Measurements from ENCODE around the gene NSMCE1.

Gene NSMCE1

DNA sequence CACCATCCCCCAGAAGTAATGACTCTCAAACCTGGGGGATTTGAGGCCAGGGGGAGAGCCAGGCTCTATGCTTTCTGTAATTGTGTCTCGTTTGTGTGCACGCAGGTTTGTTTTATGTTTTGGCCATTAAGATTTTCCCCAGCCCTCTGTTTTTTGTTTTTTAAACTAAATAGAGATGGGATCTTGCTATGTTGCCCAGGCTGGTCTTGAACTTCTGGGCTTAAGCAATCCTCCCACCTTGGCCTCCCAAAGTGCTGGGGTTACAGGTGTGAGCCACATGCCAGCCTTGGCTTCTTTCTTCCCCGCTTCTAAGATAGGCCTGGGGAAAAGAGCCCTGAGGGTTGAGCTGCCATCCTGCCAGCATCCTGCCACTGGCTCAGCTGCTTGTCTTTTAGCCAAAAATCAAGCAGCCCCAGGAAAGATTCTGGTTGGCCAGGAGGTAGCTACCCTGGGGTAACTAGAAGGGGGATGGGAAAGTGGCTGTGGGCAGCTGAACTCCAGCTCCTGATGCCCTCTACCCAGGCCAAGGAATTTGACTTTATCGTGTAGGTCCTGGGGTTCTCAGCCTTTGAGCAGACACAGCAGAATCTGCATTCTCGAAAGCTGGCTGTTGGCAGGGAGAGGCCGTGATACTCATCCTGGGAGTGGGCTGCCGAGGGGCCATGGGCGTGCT is 46.9 kb downstream of the NSMCE1 start:
- no peak overlapping the region for H3K9ac ChIP-seq (ENCODE audit: low read length)
- no peaks in the 10 kb centered on the region for H3K36me3 ChIP-seq (ENCODE audit: control insufficient read depth, insufficient read depth, low read length)
- H3K4me3 ChIP-seq (ENCODE audit: low read length) = no peak overlapping the region
- no peaks in the 10 kb centered on the region for H3K27me3 ChIP-seq (ENCODE audit: control insufficient read depth, insufficient read depth, low read length)
- peaks cover 31% of the 10 kb centered on the region for H3K4me1 ChIP-seq (ENCODE audit: control insufficient read depth, insufficient read depth, low read length)
- no peaks in the 10 kb centered on the region for H3K9me3 ChIP-seq (ENCODE audit: control insufficient read depth, low read length)

DNA sequence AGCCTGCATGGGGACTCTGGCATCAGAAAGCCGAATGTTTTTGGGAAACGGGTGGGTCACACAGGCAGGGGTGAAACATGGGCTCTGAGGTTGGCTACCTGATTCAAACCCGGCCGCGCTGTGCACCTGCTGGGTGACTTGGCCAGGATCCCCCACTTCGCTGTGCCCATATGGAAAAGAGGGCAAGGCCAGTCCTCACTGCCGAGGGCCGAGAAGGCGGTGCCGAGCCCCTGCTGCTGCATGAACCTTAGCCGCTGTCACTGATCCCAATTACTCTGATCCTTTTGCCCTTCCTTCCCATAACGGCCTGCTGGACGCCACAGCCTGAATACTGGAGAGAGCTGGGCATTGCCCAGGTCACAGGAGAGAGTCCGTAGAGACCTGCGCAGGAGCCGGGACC is 47.6 kb downstream of the NSMCE1 start:
- H3K4me1 ChIP-seq (ENCODE audit: control insufficient read depth, insufficient read depth, low read length) = peaks cover 24% of the 10 kb centered on the region
- no peaks in the 10 kb centered on the region for H3K9me3 ChIP-seq (ENCODE audit: control insufficient read depth, low read length)
- no peaks in the 10 kb centered on the region for H3K36me3 ChIP-seq (ENCODE audit: control insufficient read depth, insufficient read depth, low read length)

DNA sequence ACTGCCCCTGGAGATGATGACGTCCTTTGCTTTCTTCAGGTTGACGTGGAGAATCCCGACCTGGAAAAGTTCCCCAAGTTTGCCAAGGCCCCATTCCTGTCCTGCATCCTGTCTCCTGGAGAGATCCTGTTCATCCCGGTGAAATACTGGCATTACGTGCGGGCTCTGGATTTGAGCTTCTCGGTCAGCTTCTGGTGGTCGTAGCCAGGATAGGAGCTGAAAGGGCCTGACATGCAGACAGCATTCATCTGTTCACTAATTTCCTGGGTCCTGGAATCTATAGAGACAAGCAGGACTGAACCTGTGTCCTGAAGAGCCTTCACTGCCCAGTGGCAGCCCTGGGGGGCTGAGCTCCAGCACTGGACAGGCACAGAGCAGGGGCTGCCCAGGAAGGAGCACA is 48.0 kb downstream of the NSMCE1 start:
- Histone ChIP-seq H3K4me3 (ENCODE audit: low read length) (no peak overlapping the region), H3K4me1 (ENCODE audit: control insufficient read depth, insufficient read depth, low read length) (peaks cover 19% of the 10 kb centered on the region), H3K9me3 (ENCODE audit: control insufficient read depth, low read length) (no peaks in the 10 kb centered on the region), H3K27me3 (ENCODE audit: control insufficient read depth, insufficient read depth, low read length) (no peaks in the 10 kb centered on the region), H3K36me3 (ENCODE audit: control insufficient read depth, insufficient read depth, low read length) (no peaks in the 10 kb centered on the region), H3K9ac (ENCODE audit: low read length) (no peak overlapping the region)

More for the DNA sequence above, 47.6 kb downstream of the NSMCE1 start:
- Histone ChIP-seq H3K27me3 (ENCODE audit: control insufficient read depth, insufficient read depth, low read length) (no peaks in the 10 kb centered on the region), H3K4me3 (ENCODE audit: low read length) (no peak overlapping the region), H3K9ac (ENCODE audit: low read length) (no peak overlapping the region)

DNA sequence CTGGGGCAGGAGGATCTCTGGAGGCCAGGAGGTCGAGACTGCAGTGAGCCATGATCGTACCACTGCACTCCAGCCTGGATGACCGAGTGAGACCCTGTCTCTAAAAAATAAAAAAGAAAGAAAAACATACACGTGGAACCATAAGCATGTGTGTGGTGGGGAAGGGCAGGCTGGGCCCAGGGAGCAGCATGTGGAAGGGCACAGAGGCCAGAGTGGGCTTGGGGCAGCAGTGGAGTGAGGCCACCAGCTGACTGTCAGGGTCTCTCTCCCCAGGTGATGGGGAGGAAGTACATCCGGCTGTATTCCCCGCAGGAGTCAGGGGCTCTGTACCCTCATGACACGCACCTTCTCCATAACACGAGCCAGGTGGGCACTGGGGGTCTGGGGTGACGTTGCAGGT is 48.5 kb downstream of the NSMCE1 start:
- H3K9ac ChIP-seq (ENCODE audit: low read length) = no peak overlapping the region
- no peaks in the 10 kb centered on the region for H3K9me3 ChIP-seq (ENCODE audit: control insufficient read depth, low read length)
- no peaks in the 10 kb centered on the region for H3K27me3 ChIP-seq (ENCODE audit: control insufficient read depth, insufficient read depth, low read length)
- peaks cover 15% of the 10 kb centered on the region for H3K4me1 ChIP-seq (ENCODE audit: control insufficient read depth, insufficient read depth, low read length)
- H3K4me3 ChIP-seq (ENCODE audit: low read length) = no peak overlapping the region
- H3K36me3 ChIP-seq (ENCODE audit: control insufficient read depth, insufficient read depth, low read length) = no peaks in the 10 kb centered on the region

DNA sequence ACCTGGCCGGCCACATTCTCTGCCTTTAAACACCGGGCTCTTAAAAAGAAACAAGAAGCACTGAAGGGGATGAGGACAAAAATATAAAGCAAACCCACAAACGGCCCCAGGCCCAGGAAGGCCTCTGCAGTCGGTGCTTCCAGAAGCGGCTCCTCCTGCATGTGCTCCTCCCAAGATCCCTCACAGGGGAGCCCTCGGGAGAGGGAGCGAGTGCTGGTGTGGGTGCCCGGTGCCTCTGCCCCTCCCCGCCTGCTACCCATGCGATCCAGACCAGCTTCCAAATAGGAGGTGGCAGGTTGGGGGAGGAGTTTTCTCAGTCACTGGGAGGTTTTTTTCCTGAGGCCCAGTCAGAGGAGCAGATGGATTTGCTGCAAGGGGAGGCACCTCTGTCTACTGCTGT is 49.4 kb downstream of the NSMCE1 start:
- Histone ChIP-seq H3K27me3 (ENCODE audit: control insufficient read depth, insufficient read depth, low read length) (no peaks in the 10 kb centered on the region), H3K36me3 (ENCODE audit: control insufficient read depth, insufficient read depth, low read length) (no peaks in the 10 kb centered on the region), H3K4me3 (ENCODE audit: low read length) (no peak overlapping the region), H3K9ac (ENCODE audit: low read length) (no peak overlapping the region), H3K9me3 (ENCODE audit: control insufficient read depth, low read length) (no peaks in the 10 kb centered on the region), H3K4me1 (ENCODE audit: control insufficient read depth, insufficient read depth, low read length) (peaks cover 22% of the 10 kb centered on the region)

DNA sequence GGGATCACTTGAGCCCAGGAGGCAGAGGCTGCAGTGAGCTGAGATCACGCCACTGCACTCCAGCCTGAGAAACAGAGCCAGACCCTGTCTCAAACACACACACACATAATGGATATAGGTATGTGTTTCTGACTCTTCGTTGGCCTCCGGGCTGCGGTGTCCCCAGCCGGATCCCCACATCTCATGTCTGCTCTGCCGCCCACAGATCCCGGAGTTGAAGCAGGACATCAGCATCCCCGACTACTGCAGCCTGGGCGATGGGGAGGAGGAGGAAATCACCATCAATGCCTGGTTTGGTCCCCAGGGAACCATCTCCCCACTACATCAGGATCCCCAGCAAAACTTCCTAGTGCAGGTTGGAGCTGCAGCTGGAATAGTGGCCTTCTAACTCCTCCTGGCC is 49.8 kb downstream of the NSMCE1 start:
- Histone ChIP-seq H3K4me1 (ENCODE audit: control insufficient read depth, insufficient read depth, low read length) (peaks cover 26% of the 10 kb centered on the region), H3K36me3 (ENCODE audit: control insufficient read depth, insufficient read depth, low read length) (no peaks in the 10 kb centered on the region), H3K4me3 (ENCODE audit: low read length) (no peak overlapping the region)

DNA sequence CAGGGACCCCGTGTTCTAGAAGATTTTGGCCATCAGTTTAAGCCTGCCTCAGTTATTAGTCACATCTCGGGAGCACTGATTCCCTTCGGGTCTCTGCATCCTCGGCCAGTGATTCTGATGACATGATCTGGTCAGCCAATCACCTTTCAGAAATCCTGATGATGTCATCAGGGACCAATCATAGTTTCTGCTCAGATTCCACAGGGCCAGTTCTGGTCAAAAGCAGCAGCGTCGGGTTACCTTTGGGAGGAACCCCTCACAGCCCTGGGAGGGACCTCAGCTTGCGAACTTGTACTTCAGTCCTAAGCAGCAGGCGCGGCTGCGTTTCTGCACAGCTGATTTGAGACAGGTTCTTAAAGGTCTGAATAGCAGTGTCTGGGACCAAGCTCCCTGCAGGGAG is 51.3 kb downstream of the NSMCE1 start:
- H3K36me3 ChIP-seq (ENCODE audit: control insufficient read depth, insufficient read depth, low read length) = no peaks in the 10 kb centered on the region
- H3K4me1 ChIP-seq (ENCODE audit: control insufficient read depth, insufficient read depth, low read length) = peaks cover 16% of the 10 kb centered on the region
- no peaks in the 10 kb centered on the region for H3K9me3 ChIP-seq (ENCODE audit: control insufficient read depth, low read length)
- H3K9ac ChIP-seq (ENCODE audit: low read length) = no peak overlapping the region
- no peak overlapping the region for H3K4me3 ChIP-seq (ENCODE audit: low read length)
- H3K27me3 ChIP-seq (ENCODE audit: control insufficient read depth, insufficient read depth, low read length) = no peaks in the 10 kb centered on the region

More for the DNA sequence above, 49.8 kb downstream of the NSMCE1 start:
- H3K9me3 ChIP-seq (ENCODE audit: control insufficient read depth, low read length) = no peaks in the 10 kb centered on the region
- H3K27me3 ChIP-seq (ENCODE audit: control insufficient read depth, insufficient read depth, low read length) = no peaks in the 10 kb centered on the region
- no peak overlapping the region for H3K9ac ChIP-seq (ENCODE audit: low read length)

DNA sequence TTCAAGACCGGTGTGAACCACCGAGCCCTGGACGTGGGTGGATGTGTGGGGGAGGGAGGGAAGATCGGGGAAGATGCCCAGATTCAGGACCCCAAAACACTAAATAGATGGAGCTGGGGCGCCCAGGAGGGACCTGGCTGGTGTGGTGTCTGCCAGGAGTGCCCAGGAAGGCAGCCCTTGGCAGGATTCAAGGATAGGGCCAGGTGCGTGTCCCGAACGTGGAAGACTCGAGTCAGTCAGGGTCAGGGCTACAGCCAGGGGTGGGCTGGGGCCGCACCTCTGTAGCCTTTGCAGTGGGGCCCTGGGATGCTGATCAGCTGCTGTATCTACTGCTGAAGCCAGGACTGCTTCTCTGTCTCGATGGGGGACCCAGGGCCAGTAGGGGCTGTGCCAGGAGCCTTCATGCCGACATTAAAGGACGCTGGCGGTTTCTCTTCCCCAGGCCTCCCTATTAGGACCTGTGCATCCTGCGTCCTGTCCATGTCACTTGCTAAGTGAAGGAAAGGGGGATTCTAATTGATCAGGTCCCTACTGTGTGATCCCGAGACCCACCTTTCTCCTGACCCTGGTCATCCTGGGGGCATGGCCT is 52.2 kb downstream of the NSMCE1 start:
- peaks cover 14% of the 10 kb centered on the region for H3K4me1 ChIP-seq (ENCODE audit: control insufficient read depth, insufficient read depth, low read length)
- no peaks in the 10 kb centered on the region for H3K36me3 ChIP-seq (ENCODE audit: control insufficient read depth, insufficient read depth, low read length)
- no peaks in the 10 kb centered on the region for H3K9me3 ChIP-seq (ENCODE audit: control insufficient read depth, low read length)
- no peak overlapping the region for H3K4me3 ChIP-seq (ENCODE audit: low read length)
- no peaks in the 10 kb centered on the region for H3K27me3 ChIP-seq (ENCODE audit: control insufficient read depth, insufficient read depth, low read length)
- H3K9ac ChIP-seq (ENCODE audit: low read length) = no peak overlapping the region

DNA sequence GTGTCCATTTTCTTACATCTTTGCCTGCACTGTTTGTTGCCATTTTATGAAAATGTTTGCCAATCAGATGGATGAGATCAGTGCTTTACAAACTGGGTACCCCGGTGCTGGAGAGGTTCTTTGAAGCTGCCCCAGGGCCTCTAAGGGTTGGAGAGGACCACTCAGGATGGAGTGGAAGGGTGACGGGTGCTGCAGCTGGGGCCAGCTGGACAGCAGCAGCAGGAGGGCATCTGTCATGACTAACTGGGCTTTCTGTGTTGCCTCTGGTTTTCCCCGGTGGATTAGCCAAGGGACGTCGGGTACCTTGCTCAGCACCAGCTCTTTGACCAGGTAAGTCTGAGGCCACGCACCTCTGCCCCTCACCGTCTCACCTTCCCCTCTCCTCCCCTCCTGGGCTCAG is 52.9 kb downstream of the NSMCE1 start:
- no peak overlapping the region for H3K4me3 ChIP-seq (ENCODE audit: low read length)
- peaks cover 14% of the 10 kb centered on the region for H3K4me1 ChIP-seq (ENCODE audit: control insufficient read depth, insufficient read depth, low read length)
- H3K9me3 ChIP-seq (ENCODE audit: control insufficient read depth, low read length) = no peaks in the 10 kb centered on the region
- no peaks in the 10 kb centered on the region for H3K27me3 ChIP-seq (ENCODE audit: control insufficient read depth, insufficient read depth, low read length)
- no peaks in the 10 kb centered on the region for H3K36me3 ChIP-seq (ENCODE audit: control insufficient read depth, insufficient read depth, low read length)
- no peak overlapping the region for H3K9ac ChIP-seq (ENCODE audit: low read length)

DNA sequence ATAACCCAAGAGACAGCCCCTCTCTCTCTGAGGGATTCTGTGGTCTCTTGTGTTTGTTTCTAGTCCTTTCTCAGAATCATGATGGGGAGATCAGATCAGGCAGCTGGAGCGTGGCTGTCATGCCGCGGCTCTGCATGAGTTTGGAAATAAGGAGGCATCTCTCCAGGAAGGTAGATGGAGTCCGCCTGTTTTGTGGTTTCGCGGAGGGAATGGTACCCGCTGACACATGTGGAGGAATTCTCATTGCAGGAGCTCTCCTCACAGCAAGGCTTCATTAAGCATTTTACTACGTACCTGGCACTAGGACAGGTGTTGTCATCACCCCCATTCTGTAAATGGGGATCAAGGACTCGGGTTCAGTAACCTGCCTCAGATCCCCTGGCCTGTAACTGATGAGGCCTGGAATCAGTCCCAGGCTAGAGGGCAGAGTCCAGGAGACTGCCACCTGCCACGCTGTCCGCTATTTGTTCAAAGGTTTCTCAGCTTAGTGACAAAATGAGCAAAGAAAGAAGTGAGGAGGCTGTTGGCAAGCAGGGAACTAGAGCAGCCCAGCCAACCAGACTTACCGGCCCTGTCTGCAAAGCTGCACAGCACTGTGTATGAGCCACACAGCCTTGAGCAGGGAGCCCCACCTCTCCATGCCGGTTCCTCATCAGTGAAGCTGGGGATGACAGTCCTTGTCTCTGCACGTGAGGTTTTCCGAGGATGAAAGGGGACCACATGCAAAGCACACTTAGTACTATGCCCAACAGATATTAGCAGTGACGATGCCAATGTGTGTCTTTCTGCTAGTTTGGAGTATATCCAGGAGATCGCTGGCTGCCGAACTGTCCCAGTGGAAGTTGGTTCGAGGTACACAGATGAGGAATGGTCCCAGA is 54.2 kb downstream of the NSMCE1 start:
- H3K36me3 ChIP-seq (ENCODE audit: control insufficient read depth, insufficient read depth, low read length) = no peaks in the 10 kb centered on the region
- no peaks in the 10 kb centered on the region for H3K9me3 ChIP-seq (ENCODE audit: control insufficient read depth, low read length)
- no peak overlapping the region for H3K4me3 ChIP-seq (ENCODE audit: low read length)
- H3K9ac ChIP-seq (ENCODE audit: low read length) = no peak overlapping the region
- H3K4me1 ChIP-seq (ENCODE audit: control insufficient read depth, insufficient read depth, low read length) = peaks cover 19% of the 10 kb centered on the region
- no peaks in the 10 kb centered on the region for H3K27me3 ChIP-seq (ENCODE audit: control insufficient read depth, insufficient read depth, low read length)

DNA sequence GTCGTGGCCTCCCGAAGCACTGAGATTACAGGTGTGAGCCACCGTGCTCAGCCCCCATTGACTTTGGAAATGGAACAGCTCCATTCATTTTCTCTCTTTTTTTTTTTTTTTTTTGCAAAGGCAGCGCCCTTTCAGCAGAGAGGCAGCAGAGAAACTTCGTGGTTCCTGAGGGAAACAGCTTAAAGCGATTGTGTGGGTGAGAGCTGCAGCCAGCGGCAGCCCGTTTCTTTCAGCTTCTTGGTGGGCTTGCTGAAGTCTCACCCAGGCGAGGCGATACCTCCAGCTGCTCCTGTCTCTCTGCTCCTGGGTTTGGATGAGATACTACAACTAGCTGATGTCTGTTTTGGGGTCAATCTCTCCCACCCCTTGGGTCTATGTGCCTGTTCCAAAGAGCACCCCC is 57.5 kb downstream of the NSMCE1 start:
- Histone ChIP-seq H3K4me3 (ENCODE audit: low read length) (no peak overlapping the region), H3K9me3 (ENCODE audit: control insufficient read depth, low read length) (no peaks in the 10 kb centered on the region), H3K27me3 (ENCODE audit: control insufficient read depth, insufficient read depth, low read length) (no peaks in the 10 kb centered on the region), H3K9ac (ENCODE audit: low read length) (no peak overlapping the region), H3K36me3 (ENCODE audit: control insufficient read depth, insufficient read depth, low read length) (no peaks in the 10 kb centered on the region), H3K4me1 (ENCODE audit: control insufficient read depth, insufficient read depth, low read length) (peaks cover 34% of the 10 kb centered on the region)

DNA sequence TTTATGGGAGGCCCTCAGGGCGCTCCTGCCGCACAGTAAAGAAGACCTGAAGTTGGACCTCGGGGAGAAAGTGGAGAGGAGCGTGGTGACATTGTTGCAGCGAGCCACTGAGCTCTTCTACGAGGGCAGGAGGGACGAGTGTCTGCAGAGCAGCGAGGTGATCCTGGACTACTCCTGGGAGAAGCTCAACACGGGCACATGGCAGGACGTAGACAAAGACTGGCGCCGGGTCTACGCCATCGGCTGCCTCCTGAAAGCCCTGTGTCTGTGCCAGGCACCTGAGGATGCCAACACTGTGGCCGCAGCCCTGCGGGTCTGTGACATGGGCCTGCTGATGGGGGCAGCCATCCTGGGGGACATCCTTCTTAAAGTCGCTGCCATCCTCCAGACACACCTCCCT is 58.4 kb downstream of the NSMCE1 start:
- Histone ChIP-seq H3K36me3 (ENCODE audit: control insufficient read depth, insufficient read depth, low read length) (no peaks in the 10 kb centered on the region), H3K4me1 (ENCODE audit: control insufficient read depth, insufficient read depth, low read length) (peaks cover 34% of the 10 kb centered on the region), H3K9me3 (ENCODE audit: control insufficient read depth, low read length) (no peaks in the 10 kb centered on the region)

More for the DNA sequence above, 58.4 kb downstream of the NSMCE1 start:
- H3K27me3 ChIP-seq (ENCODE audit: control insufficient read depth, insufficient read depth, low read length) = no peaks in the 10 kb centered on the region
- H3K4me3 ChIP-seq (ENCODE audit: low read length) = no peak overlapping the region
- no peak overlapping the region for H3K9ac ChIP-seq (ENCODE audit: low read length)

Data from mucosa of stomach (tissue), 1 donor.